HL-60/S4 treated with phorbol 12-myristate 13-acetate at 8.2 ng/mL for 4 days and 3 days (cell line): ENCODE measurements around the gene POU2F2.
"Not testable (repeated sequence)": the region's sequence is repeated elsewhere in the genome, so short reads cannot be mapped to it uniquely, and the experiment has no call there.

Source experiments
- in situ Hi-C: fragments of 300-500 bp; cut with MboI; formaldehyde crosslinking; loops from 2 replicates; pipeline ENCODE4 v1.15.0; 2022; ENCODE audit warnings: low sequenced_read_pairs

The POU2F2 gene

GRCh38 chr19:42066075-42066754 is 66.0 kb downstream of the POU2F2 start:
- in situ Hi-C loops: no loop called here

- in situ Hi-C loops: no loop called here
Measured at GRCh38 chr19:42065511-42065910, 66.7 kb downstream of the POU2F2 start.

- in situ Hi-C loops: no loop called here
Measured at GRCh38 chr19:42065051-42065450, 67.2 kb downstream of the POU2F2 start.

GRCh38 chr19:42064432-42064831 is 67.8 kb downstream of the POU2F2 start:
- in situ Hi-C loops: no loop called here

GRCh38 chr19:42062381-42062780 is 69.9 kb downstream of the POU2F2 start:
- in situ Hi-C loops: no loop called here

- in situ Hi-C loops: no loop called here
Measured at GRCh38 chr19:42060117-42060516, 72.1 kb downstream of the POU2F2 start.

- in situ Hi-C loops: no loop called here
Measured at GRCh38 chr19:42059196-42059595, 73.0 kb downstream of the POU2F2 start.

GRCh38 chr19:42057846-42058245 is 74.4 kb downstream of the POU2F2 start:
- in situ Hi-C loops: no loop called here

- in situ Hi-C loops: no loop called here
Measured at GRCh38 chr19:42054205-42054604, 78.0 kb downstream of the POU2F2 start.

GRCh38 chr19:42053037-42053935 is 79.0 kb downstream of the POU2F2 start:
- in situ Hi-C loops: no loop called here

- in situ Hi-C loops: no loop called here
Measured at GRCh38 chr19:42052241-42052863, 79.9 kb downstream of the POU2F2 start.

- in situ Hi-C loops: no loop called here
Measured at GRCh38 chr19:42051166-42052115, 80.8 kb downstream of the POU2F2 start.

- in situ Hi-C loops: no loop called here
Measured at GRCh38 chr19:42048992-42049391, 83.3 kb downstream of the POU2F2 start.

- in situ Hi-C loops: no loop called here
Measured at GRCh38 chr19:42045575-42045974, 86.7 kb downstream of the POU2F2 start.

- in situ Hi-C loops: no loop called here
Measured at GRCh38 chr19:42042455-42043170, 89.6 kb downstream of the POU2F2 start.

GRCh38 chr19:42040491-42040890 is 91.8 kb downstream of the POU2F2 start:
- in situ Hi-C loops: not testable (repeated sequence)

- in situ Hi-C loops: no loop called here
Measured at GRCh38 chr19:42040031-42040430, 92.2 kb downstream of the POU2F2 start.

- in situ Hi-C loops: no loop called here
Measured at GRCh38 chr19:42038666-42039065, 93.6 kb downstream of the POU2F2 start.

GRCh38 chr19:42037649-42038048 is 94.6 kb downstream of the POU2F2 start:
- in situ Hi-C loops: no loop called here
